K562 (cell line): Measurements from ENCODE around the gene LRRC10B. TPM values are rescaled to one million over a fixed set of nuclear protein-coding genes. Genes with fewer than 3 reads are reported as not detected.

Experiments
- ATAC-seq: fragments of 200-7000 bp; cut with Tn5 transposase; 3 replicates; pipeline ENCODE4 v1.9.1; 2020; ENCODE audit warnings: moderate library complexity
- BruUV-seq: library from RNA; stranded (reverse); fragments of 400-500 nt; replicated peaks from 2 replicates; lab custom pipeline; 2021; lab: Mats Ljungman, UMichigan
- CTCF ChIA-PET: fragments of 300-600 bp; formaldehyde crosslinking; extraction: SDS; loops from one replicate; lab custom pipeline; 2021; ENCODE audit warnings: low intra/inter-chr PET ratio; lab: Yijun Ruan, JAX
- POLR2A ChIA-PET: fragments of 300-600, 350-650 bp; sonication (Branson Sonifier 250); formaldehyde crosslinking; extraction: SDS; loops from one replicate; lab custom pipeline; 2021; ENCODE audit warnings: antibody characterized with exemption, inconsistent platforms; lab: Yijun Ruan, JAX
- DNase-seq, 4 experiments: peaks; one replicate each; pipeline versions ENCODE4 v3.0.0 to v3.0.0-alpha.2; 2011 to 2018; ENCODE audit warnings: low spot score in 3 of 4, mixed read lengths in 3 of 4; ENCODE audit errors: extremely low read depth in 1 of 4
- FAIRE-seq: peaks from 2 replicates; lab custom pipeline; 2011; peaks lifted over from hg19 to GRCh38; lab: Jason Lieb, UNC
- H2AFZ ChIP-seq: 2 replicates; pipeline ENCODE4 v1.6.0; 2011; ENCODE audit warnings: low read depth, low read length, control low read depth, inconsistent platforms
- H3K27ac ChIP-seq: fragments of 200-600 bp; 3 replicates; pipeline ENCODE4 v1.8.0; 2011; ENCODE audit warnings: low read depth, mild to moderate bottlenecking, control low read depth, inconsistent platforms, low read length, moderate library complexity, mixed read lengths; ENCODE audit errors: extremely low read depth
- H3K27me3 ChIP-seq, 2 experiments: fragments of 300-600 bp in 1 of 2; 2 replicates in 1 of 2; 3 replicates in 1 of 2; pipeline versions ENCODE4 v1.6.0 to v1.8.0; 2011; ENCODE audit warnings: inconsistent platforms in 2 of 2, low read length in 2 of 2, mild to moderate bottlenecking in 1 of 2, mixed read lengths in 1 of 2, moderate library complexity in 1 of 2; ENCODE audit not compliant: control insufficient read depth in 2 of 2, insufficient read depth in 2 of 2
- H3K36me3 ChIP-seq: fragments of 300-600 bp; 3 replicates; pipeline ENCODE4 v1.8.0; 2011; ENCODE audit warnings: mild to moderate bottlenecking, low read length, inconsistent platforms; ENCODE audit not compliant: control insufficient read depth, insufficient read depth
- H3K4me1 ChIP-seq, 2 experiments: fragments of 200-600 bp in 1 of 2; replicated peaks in 1 of 2; 2 replicates in 1 of 2; 3 replicates in 1 of 2; pipeline versions ENCODE4 v1.5.1 to v1.8.0; 2011; ENCODE audit warnings: inconsistent platforms in 2 of 2, low read length in 2 of 2, mild to moderate bottlenecking in 1 of 2, mixed read lengths in 1 of 2, moderate library complexity in 1 of 2; ENCODE audit not compliant: control insufficient read depth in 2 of 2, insufficient read depth in 2 of 2
- H3K4me2 ChIP-seq: 2 replicates; pipeline ENCODE4 v1.6.1; 2011; ENCODE audit warnings: low read length, control low read depth, inconsistent platforms, mixed read lengths; ENCODE audit not compliant: insufficient read depth
- H3K4me3 ChIP-seq: fragments of 200-600 bp; sonication (generic), shearing (Covaris generic); 2 replicates; pipeline ENCODE4 v1.5.1; 2016; ENCODE audit warnings: control low read depth, inconsistent platforms
- H3K79me2 ChIP-seq: fragments of 200-600 bp; 3 replicates; pipeline ENCODE4 v1.8.0; 2011; ENCODE audit warnings: low read length, inconsistent platforms; ENCODE audit not compliant: control insufficient read depth, insufficient read depth
- H3K9ac ChIP-seq, 2 experiments: 2 replicates each; pipeline versions ENCODE4 v1.6.0 to v1.6.1; 2011; ENCODE audit warnings: low read depth in 2 of 2, low read length in 2 of 2, control low read depth in 1 of 2, inconsistent platforms in 1 of 2, mild to moderate bottlenecking in 1 of 2, mixed read lengths in 1 of 2; ENCODE audit not compliant: insufficient read depth in 1 of 2
- H3K9me1 ChIP-seq: one replicate; pipeline ENCODE4 v1.6.0; 2011; ENCODE audit warnings: inconsistent platforms, mild to moderate bottlenecking, low read length, moderate library complexity; ENCODE audit not compliant: control insufficient read depth, insufficient read depth
- H3K9me3 ChIP-seq: replicated peaks from 2 replicates; pipeline ENCODE4 v1.5.1; 2011; ENCODE audit warnings: low read depth, low read length, inconsistent platforms; ENCODE audit not compliant: control insufficient read depth, insufficient read depth
- H4K20me1 ChIP-seq: replicated peaks from 2 replicates; pipeline ENCODE4 v1.6.1; 2011; ENCODE audit warnings: low read length, inconsistent platforms, mixed read lengths; ENCODE audit not compliant: control insufficient read depth, insufficient read depth
- CEBPG ChIP-seq, 3 experiments: fragments of 200-800 bp in 1 of 3; sonication (Bioruptor generic) in 1 of 3; sonication (generic) in 1 of 3; formaldehyde crosslinking in 1 of 3; IDR thresholded peaks in 2 of 3; conservative IDR thresholded peaks in 1 of 3; 2 replicates each; pipeline versions ENCODE4 v1.6.1 to v1.8.0; 2016 to 2022; ENCODE audit warnings: missing compliant biosample characterization in 2 of 3, missing genetic modification characterization in 2 of 3, mild to moderate bottlenecking in 1 of 3, missing genetic modification reagents in 1 of 3
- ILK ChIP-seq: fragments of 450-650 bp; IDR thresholded peaks from 2 replicates; pipeline ENCODE4 v1.6.1; 2016; ENCODE audit warnings: missing genetic modification characterization, low read depth, mild to moderate bottlenecking, missing compliant biosample characterization, moderate library complexity, borderline replicate concordance
- NFIC ChIP-seq: fragments of 450-650 bp; IDR thresholded peaks from 2 replicates; pipeline ENCODE4 v1.6.1; 2017; ENCODE audit warnings: mild to moderate bottlenecking, inconsistent platforms
- NFIX ChIP-seq: fragments of 250-450 bp; sonication (Bioruptor Pico); IDR thresholded peaks from 2 replicates; pipeline ENCODE4 v1.4.0; 2020; ENCODE audit warnings: low read depth, mild to moderate bottlenecking, moderate library complexity
- PRPF4 ChIP-seq: fragments of 200-400 bp; formaldehyde crosslinking; IDR thresholded peaks from one replicate; pipeline ENCODE4 v1.6.1; 2017; ENCODE audit warnings: low read length, low read depth, mild to moderate bottlenecking; ENCODE audit not compliant: insufficient read depth, poor library complexity, severe bottlenecking
- SREBF1 ChIP-seq: fragments of 150-350 bp; IDR thresholded peaks from 2 replicates; pipeline ENCODE4 v1.6.1; 2014; ENCODE audit warnings: antibody characterized with exemption, low read depth, low read length, borderline replicate concordance
- ZNF445 ChIP-seq: fragments of 250-450 bp; sonication (Bioruptor Pico); IDR thresholded peaks from 2 replicates; pipeline ENCODE4 v1.4.0; 2020; ENCODE audit warnings: low read depth, mild to moderate bottlenecking, moderate library complexity
- WGBS: fragments of 100-300 bp; shearing (Covaris generic); methylation state at CpG from one replicate; pipeline ENCODE4 v1.1.6; 2016; ENCODE audit warnings: low coverage, mixed read lengths; ENCODE audit not compliant: insufficient coverage; ENCODE audit errors: missing lambda C conversion rate; 5-methylcytosine and 5-hydroxymethylcytosine counted together
- in situ Hi-C: fragments of 300-500 bp; cut with MboI; formaldehyde crosslinking; loops from 4 replicates; pipeline ENCODE4 v1.15.0; 2018; ENCODE audit warnings: inconsistent platforms, mixed read lengths
- intact Hi-C: fragments of 100-400 bp; cut with micrococcal nuclease; formaldehyde crosslinking; loops from 2 replicates; pipeline ENCODE4 v1.14.2; 2022
- polyA plus RNA-seq, 8 experiments: library from polyadenylated mRNA; depleted of rRNA in 4 of 8; stranded (reverse) in 5 of 8; unstranded in 3 of 8; fragments of >200 nt; fragmentation: Nextera tagmentation in 2 of 8; fragmentation: Illumina TruSeq in 1 of 8; extraction: Ambion mirVana in 2 of 8; extraction: Trizol in 1 of 8; gene quantifications; 2 replicates each; pipeline versions ENCODE4 v1.2.1 to v1.2.3, GENCODE V29; 2011 to 2014; ENCODE audit warnings: inconsistent platforms in 1 of 8, missing spikeins in 1 of 8
- total RNA-seq, 7 experiments: library from RNA; depleted of rRNA in 6 of 7; stranded (reverse); fragments of >200 nt in 6 of 7; fragmentation: Illumina TruSeq in 2 of 7; extraction: Trizol in 2 of 7; gene quantifications; 2 replicates each; pipeline versions ENCODE4 v1.2.1 to v1.2.3, GENCODE V29; 2011 to 2021; ENCODE audit warnings: low replicate concordance in 1 of 7

LRRC10B gene
- total and polyA plus RNA-seq, 9 of the 15 experiments (the other 6 are each of a cell fraction or from before 2014, with no cell fraction given): 0.11 TPM; not detected in 8

GRCh38 chr11:61542024-61542461 is 33.5 kb downstream of the LRRC10B start:
- ATAC-seq (no peak), FAIRE-seq (no peak), DNase-seq (no peak)
- TF ChIP-seq PRPF4: no peak
- peak; percentile 84 for TF ChIP-seq NFIX
- TF ChIP-seq CEBPG (CRISPR knock-in tag; IDR thresholded peaks at IDR 0.05): no peak
- no peak for TF ChIP-seq CEBPG (tag; conservative IDR thresholded peaks at IDR 0.05 in 1 of 2, IDR thresholded peaks at IDR 0.05 in 1 of 2)
- TF ChIP-seq NFIC: peak; percentile 96
- Histone ChIP-seq H3K4me3 (no peak overlapping the region), H3K4me1 (peaks cover 19 to 40% of the 10 kb centered on the region in 2 experiments), H3K4me2 (no peak overlapping the region), H3K27ac (no peak overlapping the region), H4K20me1 (peaks cover 7% of the 10 kb centered on the region; the same call in 1 of the 2 replicates), H2AFZ (no peak overlapping the region), H3K79me2 (no peaks in the 10 kb centered on the region), H3K36me3 (no peaks in the 10 kb centered on the region), H3K9me3 (no peaks in the 10 kb centered on the region), H3K27me3 (peaks cover 4 to 19% of the 10 kb centered on the region in 2 experiments; a peak in 3 of 5 replicates), H3K9ac (peak overlapping the region in 1 of 2 experiments; percentile 43; a peak in 2 of 4 replicates), H3K9me1 (peaks cover 2% of the 10 kb centered on the region)
- intact Hi-C loops: no loop called here
- 33% methylated on average over 9 of the region's 19 CpGs for WGBS
- no TSS peak for BruUV-seq
- POLR2A ChIA-PET: interaction anchor here (1.2 kb wide), 1 partner anchor 20 kb away, joined by 3 read pairs; no protein-coding TSS in a partner anchor
- in situ Hi-C loops: no loop called here
- CTCF ChIA-PET: no interaction called here

- FAIRE-seq (no peak), DNase-seq (no peak), ATAC-seq (no peak)
- Histone ChIP-seq H2AFZ (no peak overlapping the region), H3K9ac (peak overlapping the region in 1 of 2 experiments; percentile 43; a peak in 1 of 4 replicates), H3K79me2 (no peaks in the 10 kb centered on the region), H4K20me1 (peaks cover 7% of the 10 kb centered on the region; the same call in 1 of the 2 replicates), H3K4me2 (no peak overlapping the region), H3K36me3 (no peaks in the 10 kb centered on the region), H3K4me3 (no peak overlapping the region), H3K9me1 (peaks cover 2% of the 10 kb centered on the region), H3K4me1 (peaks cover 19 to 38% of the 10 kb centered on the region in 2 experiments), H3K27me3 (peaks cover 4 to 26% of the 10 kb centered on the region in 2 experiments; a peak in 3 of 5 replicates), H3K9me3 (no peaks in the 10 kb centered on the region), H3K27ac (no peak overlapping the region)
- BruUV-seq: no TSS peak
- ChIA-PET POLR2A (interaction anchor here (1.1 to 1.2 kb wide), 2 partner anchors 9 to 21 kb away, joined by 3 to 4 read pairs; no protein-coding TSS in a partner anchor), CTCF (no interaction called here)
- no peak for TF ChIP-seq SREBF1
- no peak for TF ChIP-seq ILK (tag)
- TF ChIP-seq ZNF445 (CRISPR knock-in tag): no peak
- 51% methylated on average over 12 of the region's 16 CpGs for WGBS
- intact Hi-C loops (no loop called here), in situ Hi-C loops (no loop called here)
Measured at GRCh38 chr11:61542705-61543104, 34.2 kb downstream of the LRRC10B start.
